Measurements from ENCODE around the gene NINJ1.

The NINJ1 gene

DNA sequence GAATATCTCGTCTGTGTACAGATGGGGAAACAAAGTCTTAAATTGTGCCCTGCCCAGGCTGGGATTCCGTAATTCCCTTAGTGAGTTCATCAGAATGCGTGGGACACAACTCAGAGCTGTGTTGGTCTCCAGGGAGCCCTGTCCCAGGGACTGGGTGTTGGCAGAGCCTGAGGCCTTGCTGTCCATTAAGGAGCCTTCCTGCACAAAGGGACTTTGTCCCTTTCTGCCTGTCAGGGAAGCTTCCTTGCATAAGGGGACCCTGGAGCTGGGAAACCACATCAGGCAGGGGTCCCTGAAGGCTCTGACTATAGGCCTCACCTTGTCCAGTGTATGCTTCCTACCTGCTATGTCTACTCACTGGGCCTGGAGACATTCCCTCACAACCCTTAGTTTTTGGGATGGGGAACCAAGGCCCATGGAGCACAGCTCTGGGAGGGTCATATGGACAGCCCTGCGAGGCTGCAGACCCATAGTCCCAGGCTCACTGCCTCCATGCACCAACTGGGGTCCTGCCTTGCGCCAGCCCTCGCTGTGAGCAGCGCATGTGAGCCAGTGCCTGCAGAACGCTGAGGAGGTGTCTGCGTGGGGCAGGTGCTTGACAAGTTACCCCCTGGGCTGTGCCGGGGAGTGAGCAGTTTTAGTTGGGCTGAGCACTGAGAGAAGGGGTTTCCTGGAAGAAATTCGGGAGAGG lies 36.4 kb downstream of the NINJ1 start:
- peak overlapping the region; percentile 81 for H3K4me3 ChIP-seq (replicated peaks; ENCODE audit: low read depth, low read length)
- TF ChIP-seq, protein P1, sequence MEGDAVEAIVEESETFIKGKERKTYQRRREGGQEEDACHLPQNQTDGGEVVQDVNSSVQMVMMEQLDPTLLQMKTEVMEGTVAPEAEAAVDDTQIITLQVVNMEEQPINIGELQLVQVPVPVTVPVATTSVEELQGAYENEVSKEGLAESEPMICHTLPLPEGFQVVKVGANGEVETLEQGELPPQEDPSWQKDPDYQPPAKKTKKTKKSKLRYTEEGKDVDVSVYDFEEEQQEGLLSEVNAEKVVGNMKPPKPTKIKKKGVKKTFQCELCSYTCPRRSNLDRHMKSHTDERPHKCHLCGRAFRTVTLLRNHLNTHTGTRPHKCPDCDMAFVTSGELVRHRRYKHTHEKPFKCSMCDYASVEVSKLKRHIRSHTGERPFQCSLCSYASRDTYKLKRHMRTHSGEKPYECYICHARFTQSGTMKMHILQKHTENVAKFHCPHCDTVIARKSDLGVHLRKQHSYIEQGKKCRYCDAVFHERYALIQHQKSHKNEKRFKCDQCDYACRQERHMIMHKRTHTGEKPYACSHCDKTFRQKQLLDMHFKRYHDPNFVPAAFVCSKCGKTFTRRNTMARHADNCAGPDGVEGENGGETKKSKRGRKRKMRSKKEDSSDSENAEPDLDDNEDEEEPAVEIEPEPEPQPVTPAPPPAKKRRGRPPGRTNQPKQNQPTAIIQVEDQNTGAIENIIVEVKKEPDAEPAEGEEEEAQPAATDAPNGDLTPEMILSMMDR (IDR thresholded peaks at IDR 0.05; ENCODE audit: low read length, missing control alignments), result no peak
- DNase-seq (ENCODE audit: low read depth), result no peak

DNA sequence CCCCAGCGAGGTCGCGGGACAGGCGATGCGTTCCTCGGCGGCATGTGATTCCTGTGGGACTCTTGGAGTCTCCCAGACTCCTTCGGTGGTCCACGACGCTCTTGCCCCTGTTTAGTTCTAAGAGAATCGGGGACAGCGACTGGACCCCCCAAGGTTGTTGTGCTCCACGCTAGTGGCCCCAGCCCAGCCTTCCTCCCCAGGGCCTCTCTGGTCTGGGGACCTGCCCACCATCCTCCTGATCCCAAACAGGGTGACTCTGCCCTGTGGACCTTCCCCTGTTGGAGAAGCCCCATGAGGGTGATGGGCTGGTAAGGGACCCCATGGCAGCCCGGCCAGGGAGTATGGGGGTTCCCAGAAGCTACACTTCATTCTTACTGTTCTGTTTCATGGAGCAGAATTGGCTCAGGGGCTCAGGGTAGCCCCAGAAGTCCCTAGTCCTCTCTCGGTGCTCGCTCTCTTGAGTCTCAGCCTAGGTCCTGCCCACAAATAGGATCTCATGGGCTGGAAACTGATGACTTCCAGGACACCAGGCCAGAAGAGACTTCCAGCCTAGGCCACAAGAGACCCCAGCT lies 37.2 kb downstream of the NINJ1 start:
- H3K4me3 ChIP-seq (replicated peaks; ENCODE audit: low read depth, low read length), result peak overlapping the region; percentile 81
- TF ChIP-seq, protein P1 (IDR thresholded peaks at IDR 0.05; ENCODE audit: low read length, missing control alignments), result no peak
- DNase-seq (ENCODE audit: low read depth), result no peak

DNA sequence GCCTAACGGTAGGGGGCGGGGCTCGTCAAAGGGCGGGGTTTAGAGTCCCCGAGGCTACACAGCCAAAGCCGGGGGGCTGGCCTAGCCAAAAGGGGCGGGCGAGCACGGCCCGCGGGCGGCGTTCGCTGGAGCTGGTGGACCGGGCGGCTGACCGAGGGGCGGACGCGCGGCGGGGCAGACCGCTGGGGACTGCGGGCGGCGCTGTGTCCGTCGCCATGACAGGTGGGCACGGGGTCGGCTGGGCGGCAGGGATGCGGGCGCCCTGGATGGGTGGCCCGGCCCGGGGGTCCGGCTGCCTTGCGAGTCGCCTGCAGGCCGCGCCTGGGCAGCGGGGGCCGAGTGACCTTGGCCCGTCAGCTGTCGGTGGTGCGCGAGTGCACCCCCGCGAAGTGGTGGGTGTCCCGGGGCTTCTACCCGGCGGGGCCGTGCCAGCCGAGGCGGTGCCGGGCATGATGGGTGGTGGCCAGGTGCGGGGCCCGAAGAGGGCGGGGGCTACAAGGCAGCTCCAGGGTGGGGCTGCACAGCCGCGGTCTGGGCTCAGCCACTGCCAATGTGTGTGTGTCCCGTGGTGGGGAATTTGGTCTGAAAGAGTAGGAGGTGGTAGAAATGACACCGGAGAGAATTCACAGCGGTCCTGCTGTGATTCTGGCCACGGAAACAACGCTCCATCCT lies 37.8 kb downstream of the NINJ1 start, which contains the start of gene CARD19:
CARD19 (plus strand) TSS at position 87 of the 672 bp plus-strand sequence; CDS start at position 216, 129 bp downstream.
- TF ChIP-seq, protein P1 (IDR thresholded peaks at IDR 0.05; ENCODE audit: low read length, missing control alignments), result no peak
- no peak for DNase-seq (ENCODE audit: low read depth)
- peak within 1 kb of the TSS; percentile 81 for H3K4me3 ChIP-seq (replicated peaks; ENCODE audit: low read depth, low read length)

DNA sequence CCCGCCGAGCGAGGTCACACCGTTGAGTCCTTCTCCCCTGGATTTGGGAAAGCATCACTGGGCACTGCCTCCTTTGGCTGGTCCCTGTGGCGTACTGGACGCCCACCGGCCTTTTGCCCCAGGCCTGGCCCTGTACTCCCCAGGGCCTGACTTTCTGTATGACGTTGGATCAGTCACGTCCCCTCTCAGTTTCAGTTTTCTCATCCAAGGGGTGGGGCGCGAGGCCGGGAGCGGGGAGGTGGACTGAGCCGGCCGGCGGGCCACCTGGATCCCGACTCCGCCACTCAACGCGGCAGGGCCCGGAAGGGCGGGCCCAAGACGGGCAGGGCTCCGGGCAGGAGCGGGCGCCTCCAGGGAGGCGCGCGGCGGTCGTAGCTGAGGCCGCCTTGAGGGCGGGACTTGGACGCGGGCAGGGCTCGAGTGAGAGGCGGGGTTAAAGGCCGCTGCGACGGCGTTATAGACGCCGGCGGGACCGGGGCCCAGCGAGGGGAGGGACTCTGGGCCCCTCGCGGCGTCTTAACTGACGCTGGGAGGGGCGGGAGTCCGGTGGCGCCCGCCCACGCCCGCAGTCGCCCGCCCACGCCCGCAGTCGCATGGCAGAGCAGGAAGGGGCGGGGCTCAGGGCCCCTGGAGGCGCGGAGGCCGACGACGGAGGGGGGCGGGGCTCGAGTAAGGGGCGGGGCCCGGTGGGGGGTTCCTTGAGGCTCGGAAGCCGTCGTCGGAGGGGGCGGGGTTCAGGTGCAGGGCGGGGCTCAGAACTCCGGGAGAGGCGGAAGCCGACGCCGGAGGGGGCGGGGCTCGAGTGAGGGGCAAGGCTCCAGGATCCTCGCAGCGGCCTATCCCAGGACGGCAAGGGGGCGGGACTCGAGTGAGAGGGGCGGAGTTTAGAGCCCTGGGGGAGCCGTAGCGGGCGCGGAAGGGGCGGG lies 38.6 kb downstream of the NINJ1 start:
- TF ChIP-seq, protein P1 (IDR thresholded peaks at IDR 0.05; ENCODE audit: low read length, missing control alignments), result no peak
- peak overlapping the region; percentile 50 for H3K4me3 ChIP-seq (replicated peaks; ENCODE audit: low read depth, low read length)
- peak; percentile 99 for DNase-seq (ENCODE audit: low read depth)

DNA sequence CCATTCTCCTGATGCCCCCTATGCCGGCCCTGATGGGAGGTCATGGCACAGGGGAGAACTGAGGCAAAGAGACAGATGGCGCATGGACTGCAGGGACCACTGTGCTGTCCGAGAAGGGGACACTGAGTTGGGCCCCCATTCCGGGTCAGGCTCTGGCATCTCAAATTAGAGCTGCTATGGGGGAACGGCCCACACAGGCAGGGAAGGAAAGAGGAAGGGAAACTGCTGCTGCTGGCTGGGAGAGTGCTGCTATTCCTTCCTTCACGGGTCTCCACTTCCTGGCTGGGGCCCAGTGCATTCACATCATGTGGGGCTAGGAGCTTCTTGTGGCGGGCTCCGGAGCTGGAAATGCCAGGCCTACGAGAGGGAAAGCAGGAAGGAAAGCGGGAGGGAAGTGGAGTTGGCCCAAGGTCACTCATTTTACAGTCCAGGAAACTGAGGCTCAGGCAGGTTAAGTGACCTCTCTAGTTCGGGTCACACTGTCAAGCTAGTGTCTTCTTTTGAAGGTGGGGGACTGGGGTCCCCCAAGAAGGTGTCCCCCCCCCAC lies 39.3 kb downstream of the NINJ1 start:
- DNase-seq (ENCODE audit: low read depth), result no peak

More for the DNA sequence above, 39.3 kb downstream of the NINJ1 start:
- peak overlapping the region; percentile 50 for H3K4me3 ChIP-seq (replicated peaks; ENCODE audit: low read depth, low read length)
- TF ChIP-seq, protein P1 (IDR thresholded peaks at IDR 0.05; ENCODE audit: low read length, missing control alignments), result no peak

Measured in fibroblast of pulmonary artery (primary cell).